GM19452 (cell line): ENCODE results near the gene PLCB4.

ENCODE experiments used
- ATAC-seq: cut with Tn5 transposase; IDR thresholded peaks from one replicate; pipeline ENCODE4 v1.9.1; 2021; ENCODE audit not compliant: unreplicated experiment

Gene PLCB4

GRCh38 chr20:9478771-9479170, 409.9 kb downstream of the PLCB4 start:
- no peak for ATAC-seq

GRCh38 chr20:9480066-9480465, 411.2 kb downstream of the PLCB4 start:
- ATAC-seq, result no peak

- ATAC-seq, result no peak
Measured at GRCh38 chr20:9482180-9482579, 413.3 kb downstream of the PLCB4 start.

GRCh38 chr20:9483131-9483530, 414.2 kb downstream of the PLCB4 start:
- ATAC-seq, result no peak

- ATAC-seq, result no peak
Measured at GRCh38 chr20:9485614-9486340, 416.9 kb downstream of the PLCB4 start.

- ATAC-seq, result no peak
Measured at GRCh38 chr20:9487231-9487630, 418.3 kb downstream of the PLCB4 start.

GRCh38 chr20:9488063-9488462, 419.2 kb downstream of the PLCB4 start:
- ATAC-seq, result no peak

GRCh38 chr20:9490161-9490560, 421.3 kb downstream of the PLCB4 start:
- no peak for ATAC-seq

GRCh38 chr20:9490631-9491030, 421.7 kb downstream of the PLCB4 start:
- no peak for ATAC-seq

GRCh38 chr20:9491324-9491723, 422.4 kb downstream of the PLCB4 start:
- no peak for ATAC-seq

- ATAC-seq, result no peak
Measured at GRCh38 chr20:9492067-9492466, 423.2 kb downstream of the PLCB4 start.

GRCh38 chr20:9493803-9494202, 424.9 kb downstream of the PLCB4 start:
- ATAC-seq, result no peak

- no peak for ATAC-seq
Measured at GRCh38 chr20:9495701-9496100, 426.8 kb downstream of the PLCB4 start.

GRCh38 chr20:9496155-9496554, 427.3 kb downstream of the PLCB4 start:
- no peak for ATAC-seq

- ATAC-seq, result no peak
Measured at GRCh38 chr20:9498322-9498721, 429.4 kb downstream of the PLCB4 start.

GRCh38 chr20:9499126-9499899, 430.4 kb downstream of the PLCB4 start:
- no peak for ATAC-seq

- ATAC-seq, result peak; percentile 65
Measured at GRCh38 chr20:9500121-9500520, 431.2 kb downstream of the PLCB4 start.

GRCh38 chr20:9501473-9501872, 432.6 kb downstream of the PLCB4 start:
- no peak for ATAC-seq

GRCh38 chr20:9503526-9504245, 434.8 kb downstream of the PLCB4 start:
- ATAC-seq, result no peak

- ATAC-seq, result no peak
Measured at GRCh38 chr20:9506280-9506821, 437.5 kb downstream of the PLCB4 start.

- ATAC-seq, result no peak
Measured at GRCh38 chr20:9506964-9507369, 438.1 kb downstream of the PLCB4 start.
